ENCODE data around the gene PDE1C.
A peak's percentile ranks its signal among the peaks of the same experiment; 100 is the strongest.

The PDE1C gene

DNA sequence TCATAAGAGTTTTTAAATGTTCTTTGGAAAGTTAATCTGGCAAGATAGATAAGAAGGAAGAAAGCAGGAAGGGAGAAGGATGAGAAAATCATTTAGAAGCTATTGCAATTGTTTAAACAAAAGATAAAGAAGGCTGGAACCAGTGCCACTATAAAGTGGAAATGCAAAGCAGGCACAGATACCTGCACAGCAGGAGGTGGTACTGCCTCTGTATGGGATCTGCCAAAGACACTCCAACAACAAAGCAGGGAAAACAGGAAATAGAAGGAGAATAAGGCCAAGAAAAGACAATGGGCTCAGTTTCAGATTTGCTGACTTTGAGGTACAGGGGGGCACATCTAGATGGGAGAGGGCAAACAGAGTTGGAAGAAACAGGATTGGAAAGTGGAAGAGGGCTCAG, 244.6 kb downstream of the PDE1C start:
- DNase-seq (ENCODE audit: low read depth): no peak
- no peak overlapping the region for H3K4me3 ChIP-seq (ENCODE audit: low read depth, low read length)
- TF ChIP-seq, protein P1, sequence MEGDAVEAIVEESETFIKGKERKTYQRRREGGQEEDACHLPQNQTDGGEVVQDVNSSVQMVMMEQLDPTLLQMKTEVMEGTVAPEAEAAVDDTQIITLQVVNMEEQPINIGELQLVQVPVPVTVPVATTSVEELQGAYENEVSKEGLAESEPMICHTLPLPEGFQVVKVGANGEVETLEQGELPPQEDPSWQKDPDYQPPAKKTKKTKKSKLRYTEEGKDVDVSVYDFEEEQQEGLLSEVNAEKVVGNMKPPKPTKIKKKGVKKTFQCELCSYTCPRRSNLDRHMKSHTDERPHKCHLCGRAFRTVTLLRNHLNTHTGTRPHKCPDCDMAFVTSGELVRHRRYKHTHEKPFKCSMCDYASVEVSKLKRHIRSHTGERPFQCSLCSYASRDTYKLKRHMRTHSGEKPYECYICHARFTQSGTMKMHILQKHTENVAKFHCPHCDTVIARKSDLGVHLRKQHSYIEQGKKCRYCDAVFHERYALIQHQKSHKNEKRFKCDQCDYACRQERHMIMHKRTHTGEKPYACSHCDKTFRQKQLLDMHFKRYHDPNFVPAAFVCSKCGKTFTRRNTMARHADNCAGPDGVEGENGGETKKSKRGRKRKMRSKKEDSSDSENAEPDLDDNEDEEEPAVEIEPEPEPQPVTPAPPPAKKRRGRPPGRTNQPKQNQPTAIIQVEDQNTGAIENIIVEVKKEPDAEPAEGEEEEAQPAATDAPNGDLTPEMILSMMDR (IDR thresholded peaks at IDR 0.05; ENCODE audit: control insufficient read depth, extremely low read depth, insufficient read depth): no peak

DNA sequence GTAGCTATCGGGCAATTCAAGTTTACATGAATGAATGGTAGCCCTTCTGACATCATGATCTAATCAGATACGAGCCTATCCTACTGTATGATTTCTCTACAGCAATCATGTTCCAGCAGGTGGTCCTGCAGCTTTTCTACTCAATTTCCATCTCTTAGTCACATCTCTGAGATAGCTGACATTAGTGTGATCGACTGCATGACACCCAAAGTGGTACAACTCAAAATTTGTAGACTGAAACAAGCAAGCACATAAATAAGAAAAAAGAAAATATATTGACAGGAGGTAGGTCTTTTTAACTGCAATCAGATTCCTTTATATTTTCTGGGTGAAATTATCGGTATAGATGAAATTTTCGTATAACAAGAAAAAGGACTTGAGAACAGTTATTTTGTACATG, 251.2 kb downstream of the PDE1C start:
- no peak overlapping the region for H3K4me3 ChIP-seq (ENCODE audit: low read depth, low read length)
- TF ChIP-seq, protein P1 (IDR thresholded peaks at IDR 0.05; ENCODE audit: control insufficient read depth, extremely low read depth, insufficient read depth): no peak
- DNase-seq (ENCODE audit: low read depth): no peak

DNA sequence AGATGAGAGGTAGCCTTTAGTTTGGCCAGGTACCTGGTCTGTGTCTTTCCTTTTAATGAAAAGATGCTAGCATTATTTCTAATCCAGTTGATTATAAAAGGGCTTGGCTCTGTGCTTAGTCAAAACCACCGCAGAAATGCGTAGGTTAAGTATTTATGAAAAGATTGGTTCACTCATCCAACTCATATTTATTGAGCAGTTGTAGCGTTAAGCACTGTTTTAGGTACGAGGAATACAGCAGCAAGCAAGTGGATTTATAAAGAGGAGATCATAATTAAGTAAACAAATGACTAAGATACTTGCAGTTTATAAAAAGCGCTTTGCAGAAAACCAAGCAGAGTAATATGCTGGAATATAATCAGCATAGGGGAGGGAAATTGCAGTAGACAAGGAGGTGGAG, 253.4 kb downstream of the PDE1C start:
- DNase-seq (ENCODE audit: low read depth): no peak
- TF ChIP-seq, protein P1 (IDR thresholded peaks at IDR 0.05; ENCODE audit: control insufficient read depth, extremely low read depth, insufficient read depth): no peak
- no peak overlapping the region for H3K4me3 ChIP-seq (ENCODE audit: low read depth, low read length)

DNA sequence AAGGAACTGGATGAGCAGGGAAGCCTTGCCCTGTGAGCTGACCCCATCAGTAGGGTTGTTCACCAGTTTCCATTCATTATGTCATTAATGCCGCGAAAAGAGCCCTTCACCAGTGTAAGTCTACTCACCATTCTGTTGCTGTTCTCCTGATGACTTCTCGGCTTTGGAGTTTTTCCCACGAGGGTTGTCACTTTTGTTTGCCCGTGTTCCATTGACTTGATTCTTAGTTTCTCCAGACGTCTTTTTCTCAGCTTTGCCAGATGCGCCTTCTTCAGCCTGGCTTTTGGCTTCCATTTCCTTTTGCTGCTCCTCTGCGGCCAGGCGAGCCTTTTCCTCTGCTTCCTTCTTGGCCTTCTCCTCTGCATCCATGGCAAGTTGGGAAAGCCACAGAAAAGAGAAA, 254.4 kb downstream of the PDE1C start:
- TF ChIP-seq, protein P1 (IDR thresholded peaks at IDR 0.05; ENCODE audit: control insufficient read depth, extremely low read depth, insufficient read depth): no peak
- no peak for DNase-seq (ENCODE audit: low read depth)
- H3K4me3 ChIP-seq (ENCODE audit: low read depth, low read length): no peak overlapping the region

DNA sequence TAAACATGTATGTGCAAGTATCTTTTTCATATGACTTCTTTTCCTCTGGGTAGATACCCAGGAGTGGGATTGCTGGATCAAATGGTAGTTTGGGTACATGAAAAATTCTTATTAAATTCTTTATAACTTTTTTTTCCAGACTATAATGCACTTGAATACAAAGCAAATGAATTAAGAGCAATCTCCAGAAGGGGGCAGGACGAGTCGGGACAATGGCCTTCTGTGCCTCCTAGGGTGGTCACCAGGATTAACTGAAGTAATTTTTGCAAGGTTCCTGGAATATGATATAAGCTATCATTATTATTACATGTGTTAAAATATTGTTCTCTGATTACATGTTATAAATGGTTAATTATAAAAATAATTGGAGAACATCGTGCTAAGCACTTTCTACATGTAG, 256.0 kb downstream of the PDE1C start:
- DNase-seq (ENCODE audit: low read depth): no peak
- H3K4me3 ChIP-seq (ENCODE audit: low read depth, low read length): no peak overlapping the region
- TF ChIP-seq, protein P1 (IDR thresholded peaks at IDR 0.05; ENCODE audit: control insufficient read depth, extremely low read depth, insufficient read depth): peak; percentile 34; the same call in 1 of the 2 replicates

DNA sequence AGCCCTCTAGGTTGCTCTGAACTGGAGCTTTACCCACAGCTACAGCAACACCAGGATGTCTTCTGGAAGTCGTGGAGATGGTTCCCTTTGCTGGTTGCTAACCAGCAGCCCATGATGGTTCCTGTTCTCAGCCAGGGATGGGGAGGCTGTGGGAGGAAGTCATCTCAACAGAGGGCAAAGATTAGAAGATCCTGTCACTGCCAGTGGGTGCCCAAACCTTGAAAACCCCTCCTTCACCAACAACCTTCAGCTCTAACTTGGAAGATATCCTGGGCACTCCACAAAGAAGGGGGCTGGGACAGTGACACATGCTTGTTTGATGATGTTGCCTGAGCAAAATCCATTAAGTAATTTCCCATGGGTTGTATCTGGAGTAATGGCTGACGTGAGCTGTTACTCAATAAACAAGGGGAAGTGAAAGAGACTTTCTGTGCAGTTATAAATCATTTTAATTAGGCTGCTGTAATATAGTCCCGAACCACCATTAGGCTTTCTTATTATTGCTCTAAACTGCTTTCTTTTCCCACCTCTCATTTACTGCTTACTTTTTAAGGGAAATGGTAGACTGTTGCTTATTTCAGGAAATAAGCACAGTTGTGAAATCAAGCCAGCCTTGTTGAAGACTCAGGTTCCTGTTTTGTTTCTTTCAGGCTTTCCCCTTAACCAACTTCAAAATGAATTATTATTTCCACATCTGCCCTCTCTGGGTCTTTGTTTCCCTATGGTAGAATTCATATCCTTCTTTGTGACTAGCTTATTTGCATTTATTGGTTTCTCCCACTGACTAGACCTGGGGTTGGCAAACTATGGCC, 258.4 kb downstream of the PDE1C start:
- no peak overlapping the region for H3K4me3 ChIP-seq (ENCODE audit: low read depth, low read length)
- DNase-seq (ENCODE audit: low read depth): no peak

More for the DNA sequence above, 258.4 kb downstream of the PDE1C start:
- TF ChIP-seq, protein P1 (IDR thresholded peaks at IDR 0.05; ENCODE audit: control insufficient read depth, extremely low read depth, insufficient read depth): no peak
